ENCODE measurements around the gene PPFIA3.

PPFIA3 gene

GRCh38 chr19:49153167-49153809 lies 33.9 kb downstream of the PPFIA3 start:
- H3K27ac ChIP-seq (ENCODE audit: low read length) = no peak overlapping the region
- DNase-seq = no peak
- no peaks in the 10 kb centered on the region for H3K9me3 ChIP-seq (ENCODE audit: insufficient read depth, low read length, severe bottlenecking)
- H3K9ac ChIP-seq (ENCODE audit: low read depth, low read length) = no peak overlapping the region
- H4K20me1 ChIP-seq (ENCODE audit: insufficient read depth, low read length) = peaks cover 2% of the 10 kb centered on the region; the same call in 1 of the 2 replicates
- no peaks in the 10 kb centered on the region for H3K36me3 ChIP-seq (ENCODE audit: insufficient read depth, low read length)
- H3K27me3 ChIP-seq (ENCODE audit: insufficient read depth, low read length, poor library complexity) = peaks cover 12% of the 10 kb centered on the region
- no peaks in the 10 kb centered on the region for H3K79me2 ChIP-seq (ENCODE audit: insufficient read depth, low read length)
- no peak for ATAC-seq (ENCODE audit: insufficient read depth, low read depth)
- no peak overlapping the region for H2AFZ ChIP-seq (ENCODE audit: low read depth, low read length)
- TF ChIP-seq CTCF (IDR thresholded peaks at IDR 0.05; ENCODE audit: borderline replicate concordance, extremely low read depth, low read length, poor library complexity, severe bottlenecking) (no peak), EZH2 (IDR thresholded peaks at IDR 0.05; ENCODE audit: borderline replicate concordance, low read depth, low read length, severe bottlenecking) (no peak)
- H3K4me2 ChIP-seq (ENCODE audit: insufficient read depth, low read length) = no peak overlapping the region
- no peak overlapping the region for H3K4me3 ChIP-seq (ENCODE audit: low read depth in 1 of 2, low read length in 2 of 2)
- peaks cover 21% of the 10 kb centered on the region for H3K4me1 ChIP-seq (ENCODE audit: insufficient read depth, low read length)

- Histone ChIP-seq H2AFZ (ENCODE audit: low read depth, low read length) (no peak overlapping the region), H3K4me2 (ENCODE audit: insufficient read depth, low read length) (no peak overlapping the region), H3K79me2 (ENCODE audit: insufficient read depth, low read length) (no peaks in the 10 kb centered on the region), H3K4me1 (ENCODE audit: insufficient read depth, low read length) (peaks cover 21% of the 10 kb centered on the region), H4K20me1 (ENCODE audit: insufficient read depth, low read length) (peaks cover 2% of the 10 kb centered on the region; the same call in 1 of the 2 replicates), H3K27me3 (ENCODE audit: insufficient read depth, low read length, poor library complexity) (peaks cover 12% of the 10 kb centered on the region), H3K4me3 (ENCODE audit: low read depth in 1 of 2, low read length in 2 of 2) (no peak overlapping the region), H3K27ac (ENCODE audit: low read length) (no peak overlapping the region), H3K36me3 (ENCODE audit: insufficient read depth, low read length) (no peaks in the 10 kb centered on the region), H3K9ac (ENCODE audit: low read depth, low read length) (no peak overlapping the region), H3K9me3 (ENCODE audit: insufficient read depth, low read length, severe bottlenecking) (no peaks in the 10 kb centered on the region)
- no peak for DNase-seq
- TF ChIP-seq EZH2 (IDR thresholded peaks at IDR 0.05; ENCODE audit: borderline replicate concordance, low read depth, low read length, severe bottlenecking) (no peak), CTCF (IDR thresholded peaks at IDR 0.05; ENCODE audit: borderline replicate concordance, extremely low read depth, low read length, poor library complexity, severe bottlenecking) (no peak)
- no peak for ATAC-seq (ENCODE audit: insufficient read depth, low read depth)
Observed at GRCh38 chr19:49154279-49154678, 34.9 kb downstream of the PPFIA3 start.

- Histone ChIP-seq H3K4me3 (ENCODE audit: low read depth in 1 of 2, low read length in 2 of 2) (no peak within 1 kb of the TSS), H3K79me2 (ENCODE audit: insufficient read depth, low read length) (no peaks in the 10 kb centered on the region), H3K4me1 (ENCODE audit: insufficient read depth, low read length) (peaks cover 12% of the 10 kb centered on the region), H3K27ac (ENCODE audit: low read length) (no peak within 1 kb of the TSS), H3K9ac (ENCODE audit: low read depth, low read length) (no peak within 1 kb of the TSS), H4K20me1 (ENCODE audit: insufficient read depth, low read length) (no peaks in the 10 kb centered on the region; the same call in 1 of the 2 replicates), H3K4me2 (ENCODE audit: insufficient read depth, low read length) (no peak within 1 kb of the TSS), H2AFZ (ENCODE audit: low read depth, low read length) (no peak within 1 kb of the TSS), H3K9me3 (ENCODE audit: insufficient read depth, low read length, severe bottlenecking) (no peaks in the 10 kb centered on the region), H3K27me3 (ENCODE audit: insufficient read depth, low read length, poor library complexity) (peaks cover 12% of the 10 kb centered on the region), H3K36me3 (ENCODE audit: insufficient read depth, low read length) (no peaks in the 10 kb centered on the region)
- ATAC-seq (ENCODE audit: insufficient read depth, low read depth) = no peak
- no peak for DNase-seq
- no peak for TF ChIP-seq CTCF (IDR thresholded peaks at IDR 0.05; ENCODE audit: borderline replicate concordance, extremely low read depth, low read length, poor library complexity, severe bottlenecking)
- TF ChIP-seq EZH2 (IDR thresholded peaks at IDR 0.05; ENCODE audit: borderline replicate concordance, low read depth, low read length, severe bottlenecking) = no peak
Observed at GRCh38 chr19:49155005-49155819, 35.9 kb downstream of the PPFIA3 start, which contains the start of gene HRC. TSS of gene HRC (minus strand) at chr19:49155396. CDS start at chr19:49155237, 159 bp downstream.
